GM12892 (cell line): ENCODE results near the gene LMO2.

Source experiments
- POLR2A ChIP-seq: IDR thresholded peaks from 2 replicates; pipeline ENCODE4 v1.6.1; 2011; ENCODE audit warnings: low read depth, low read length, control low read depth
- POLR2AphosphoS5 ChIP-seq: IDR thresholded peaks from 2 replicates; pipeline ENCODE4 v1.6.1; 2011; ENCODE audit warnings: low read depth, low read length, control low read depth
- TAF1 ChIP-seq: IDR thresholded peaks from 2 replicates; pipeline ENCODE4 v1.6.1; 2011; ENCODE audit warnings: low read depth, mild to moderate bottlenecking, control low read depth, low read length, borderline replicate concordance

GRCh38 chr11:33936725-33937604 is 45.1 kb upstream of the LMO2 start:
- no peak for TF ChIP-seq POLR2A
- no peak for TF ChIP-seq POLR2AphosphoS5
- TF ChIP-seq TAF1, result no peak
